Right ventricle myocardium inferior (tissue), 1 donor: ENCODE data around the gene FNDC3B. TPM values are rescaled to one million over a fixed set of nuclear protein-coding genes. Genes with fewer than 3 reads are reported as not detected.
"Not testable (repeated sequence)": the region's sequence is repeated elsewhere in the genome, so short reads cannot be mapped to it uniquely, and the experiment has no call there.

Source experiments
- ATAC-seq: fragments of 200-7000 bp; cut with Tn5 transposase; one replicate; pipeline ENCODE4 v1.9.1; 2020; ENCODE audit warnings: mild to moderate bottlenecking, moderate library complexity
- DNase-seq: peaks from one replicate; pipeline ENCODE4 v3.0.0; 2021; ENCODE audit errors: missing footprints
- intact Hi-C: fragments of 100-400 bp; cut with DNase I; formaldehyde crosslinking; loops from one replicate; pipeline ENCODE4 v1.11.0; 2022
- total RNA-seq: library from RNA; stranded (reverse); fragmentation: NEBNext Ultra II Directional; extraction: Animal tissue kit (Norgen Biotek cat#: 25700); gene quantifications from one replicate; pipeline ENCODE4 v1.2.1, GENCODE V29; 2021
- donor health status: DM: no; HTN: yes; CAD: no; lungs with severe emphysema.

FNDC3B gene
- total RNA-seq, 1 donor from 2014 or later = 57.8 TPM

DNA sequence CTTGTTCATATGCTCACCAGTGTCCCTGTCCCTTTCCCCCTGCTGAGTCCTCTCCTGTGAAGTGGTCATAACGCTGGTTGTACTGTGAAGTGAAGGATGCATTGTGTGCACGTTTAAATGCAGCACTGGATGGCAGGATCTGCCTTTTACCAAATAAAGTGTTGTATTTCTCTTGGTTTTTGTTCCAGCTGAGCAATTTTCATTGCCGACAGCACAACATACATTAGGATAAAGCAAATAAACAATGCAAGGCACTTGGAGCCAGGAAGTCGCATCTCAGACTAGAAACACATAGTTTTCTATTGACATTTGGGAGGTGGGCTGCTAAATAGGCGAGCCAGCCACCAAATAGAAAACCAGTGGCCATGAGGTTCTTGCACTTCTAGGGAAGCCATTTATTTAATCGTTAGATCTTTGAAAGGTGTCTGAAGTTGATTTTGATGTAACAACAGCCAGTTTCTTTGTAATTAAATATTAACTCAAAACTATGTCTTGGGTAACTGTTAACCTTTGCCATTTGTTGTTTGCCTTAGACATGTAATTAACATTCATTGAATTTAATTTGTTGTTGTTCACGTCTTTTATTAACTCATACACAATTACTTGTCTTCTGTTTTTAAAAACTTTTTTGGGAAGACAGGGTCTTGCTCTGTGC, 185.3 kb downstream of the FNDC3B start:
- intact Hi-C loops = no loop called here
- ATAC-seq (no peak), DNase-seq (no peak)

- intact Hi-C loops = no loop called here
- ATAC-seq (no peak), DNase-seq (no peak)
Measured at GRCh38 chr3:172225215-172225707, 185.9 kb downstream of the FNDC3B start.

GRCh38 chr3:172226831-172227230, 187.5 kb downstream of the FNDC3B start:
- intact Hi-C loops = no loop called here
- ATAC-seq = no peak
- DNase-seq = no peak

DNA sequence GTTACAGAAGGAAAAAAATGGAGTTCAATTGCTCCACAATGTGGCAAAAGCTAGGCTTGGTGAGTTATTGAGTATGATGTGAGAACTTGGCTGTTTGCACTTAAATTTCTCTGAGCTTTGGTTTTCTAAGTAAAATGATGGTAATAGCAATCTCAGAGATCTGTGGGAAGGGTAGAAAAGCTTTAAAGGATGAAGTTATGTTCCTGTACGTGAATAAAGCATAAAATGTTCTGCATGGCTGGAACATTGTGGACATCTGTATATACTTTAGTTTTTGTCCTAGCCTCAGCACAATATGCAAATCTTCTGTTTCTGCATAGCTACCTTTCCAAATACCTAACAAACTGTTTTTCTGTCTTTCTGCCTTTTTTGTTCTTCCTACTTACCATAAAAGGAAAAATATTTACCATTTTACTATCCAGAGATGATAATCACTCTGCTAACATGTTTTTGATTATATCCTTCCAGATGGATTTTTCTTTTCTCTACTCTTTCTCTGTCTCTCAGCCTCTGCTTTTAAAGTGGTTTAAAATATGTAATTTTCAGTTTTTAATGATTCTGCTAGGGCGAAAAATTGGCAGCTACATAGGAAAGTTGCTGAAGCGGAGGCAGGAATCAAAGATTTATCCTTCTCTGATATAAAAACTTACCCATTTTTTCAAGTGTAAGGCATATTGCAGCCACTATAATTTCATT, 188.1 kb downstream of the FNDC3B start:
- DNase-seq = no peak
- intact Hi-C loops = no loop called here
- no peak for ATAC-seq

- DNase-seq (no peak), ATAC-seq (no peak)
- intact Hi-C loops = no loop called here
Measured at GRCh38 chr3:172228036-172228415, 188.6 kb downstream of the FNDC3B start.

- no peak for ATAC-seq
- intact Hi-C loops = no loop called here
- DNase-seq = no peak
Measured at GRCh38 chr3:172229462-172229861, 190.1 kb downstream of the FNDC3B start.

DNA sequence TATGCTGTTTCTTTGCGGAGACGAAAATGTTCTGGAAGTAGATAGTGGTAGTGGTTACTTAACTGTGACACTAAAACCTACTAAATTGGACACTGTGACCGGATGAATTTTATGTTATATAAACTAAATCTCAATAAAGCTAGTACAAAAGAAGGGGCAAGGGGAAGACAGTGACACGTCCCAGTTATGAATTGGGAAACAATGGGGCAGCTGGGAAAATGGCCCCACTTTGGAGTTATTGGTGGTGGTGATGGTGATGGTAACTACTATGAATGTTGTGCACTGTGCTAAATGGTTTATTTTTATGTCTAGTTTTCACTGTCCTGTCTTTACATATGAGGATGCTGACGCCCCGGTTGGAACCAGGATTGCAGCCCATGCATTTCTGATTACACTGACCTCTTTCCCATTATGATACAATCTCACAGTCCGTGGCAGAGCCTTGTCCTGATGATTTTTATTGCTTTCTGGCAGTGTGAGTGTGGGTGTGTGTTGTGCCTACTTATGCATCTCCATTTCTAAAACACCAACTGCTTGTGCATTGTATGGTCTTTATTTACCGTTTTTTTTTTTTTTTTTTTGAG, 192.0 kb downstream of the FNDC3B start:
- ATAC-seq = no peak
- intact Hi-C loops = no loop called here
- DNase-seq = no peak

DNA sequence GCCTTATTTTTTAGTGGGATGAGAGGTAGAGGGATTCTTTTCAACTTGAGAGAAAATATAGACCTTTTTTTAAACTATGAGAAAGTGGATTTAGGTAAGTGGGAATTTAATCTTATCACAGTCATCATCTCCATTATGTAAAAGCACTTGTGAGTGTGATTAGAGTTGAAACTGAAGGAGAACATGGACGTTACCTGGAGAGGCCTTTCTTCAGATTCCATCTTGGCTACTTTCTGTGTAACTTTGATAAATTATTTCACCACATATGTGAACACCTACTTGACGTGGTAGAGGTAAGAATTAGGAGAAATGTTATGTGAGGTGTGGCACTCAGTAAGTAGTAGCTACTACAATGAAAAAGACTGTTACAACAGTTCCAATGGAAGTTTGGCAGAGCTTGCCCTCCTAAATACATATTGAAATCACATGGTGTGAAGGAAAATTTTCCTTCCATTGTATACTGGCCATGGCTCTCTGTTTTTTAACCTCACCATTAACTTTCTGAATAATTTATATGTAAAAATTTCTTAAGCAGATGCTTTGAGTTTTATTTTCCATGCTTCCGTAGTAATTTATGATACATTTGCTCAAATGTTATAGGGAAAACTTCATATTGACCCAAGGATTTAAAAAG, 193.3 kb downstream of the FNDC3B start:
- no peak for ATAC-seq
- no peak for DNase-seq
- intact Hi-C loops = no loop called here

DNA sequence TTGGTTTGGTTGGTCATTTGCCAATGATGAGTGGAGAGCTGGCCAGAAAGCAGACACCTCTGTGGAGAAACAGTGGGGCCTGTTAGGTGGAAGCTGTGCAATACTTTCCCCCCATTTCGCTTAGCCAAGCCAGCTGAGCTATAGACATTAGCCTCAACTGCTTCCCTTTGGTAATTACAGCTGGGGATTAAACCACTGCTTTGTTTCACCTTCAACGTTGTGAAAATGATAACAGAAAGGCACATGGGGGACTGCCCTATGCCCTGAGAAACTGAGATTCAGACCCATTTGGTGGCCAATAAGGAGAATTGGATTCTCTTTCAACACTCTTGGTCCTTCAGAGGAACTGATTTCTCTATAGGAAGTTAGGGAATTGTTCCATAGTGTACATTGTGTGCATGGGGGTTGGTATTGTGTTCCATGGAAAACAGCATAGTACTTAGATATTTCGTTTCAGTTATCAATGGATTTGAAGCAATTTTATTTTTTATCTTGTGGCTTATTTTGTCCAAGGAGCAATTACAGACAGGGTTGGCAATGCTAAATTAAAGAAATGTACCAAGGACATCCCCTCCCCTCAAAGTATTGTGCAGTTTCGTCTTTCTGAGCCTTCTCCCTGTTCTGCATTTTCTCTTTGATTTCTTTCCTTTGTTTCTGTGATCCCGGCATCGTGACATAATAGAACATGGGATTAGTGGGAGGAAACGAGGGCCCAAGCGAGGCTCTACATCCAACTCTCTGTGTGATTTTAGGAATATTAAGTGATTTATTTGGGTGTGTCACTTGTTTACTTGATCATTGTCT, 194.3 kb downstream of the FNDC3B start:
- intact Hi-C loops = no loop called here
- ATAC-seq (no peak), DNase-seq (no peak)

DNA sequence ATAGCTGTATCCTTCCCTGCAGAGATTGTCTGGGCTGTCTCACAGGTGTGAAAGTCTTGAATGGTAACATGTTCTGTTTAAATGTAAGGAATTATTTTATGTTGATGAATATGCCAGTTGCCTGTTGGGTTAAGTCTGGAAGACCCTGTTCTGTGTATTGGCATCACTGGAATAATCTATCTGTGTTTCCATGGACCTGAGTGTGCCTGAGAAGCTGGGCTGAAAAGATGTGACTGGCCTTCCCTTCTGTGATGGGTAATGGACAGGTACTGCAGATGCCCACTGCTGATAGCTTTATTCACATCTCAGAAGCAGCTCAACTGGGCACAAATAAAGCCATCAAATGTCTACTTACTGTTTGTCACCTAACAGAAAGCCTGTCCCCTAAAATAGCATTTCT, 196.3 kb downstream of the FNDC3B start:
- no peak for ATAC-seq
- intact Hi-C loops = no loop called here
- DNase-seq = no peak

GRCh38 chr3:172236771-172237742, 197.7 kb downstream of the FNDC3B start:
- intact Hi-C loops = no loop called here
- DNase-seq (no peak), ATAC-seq (peak; percentile 52)

DNA sequence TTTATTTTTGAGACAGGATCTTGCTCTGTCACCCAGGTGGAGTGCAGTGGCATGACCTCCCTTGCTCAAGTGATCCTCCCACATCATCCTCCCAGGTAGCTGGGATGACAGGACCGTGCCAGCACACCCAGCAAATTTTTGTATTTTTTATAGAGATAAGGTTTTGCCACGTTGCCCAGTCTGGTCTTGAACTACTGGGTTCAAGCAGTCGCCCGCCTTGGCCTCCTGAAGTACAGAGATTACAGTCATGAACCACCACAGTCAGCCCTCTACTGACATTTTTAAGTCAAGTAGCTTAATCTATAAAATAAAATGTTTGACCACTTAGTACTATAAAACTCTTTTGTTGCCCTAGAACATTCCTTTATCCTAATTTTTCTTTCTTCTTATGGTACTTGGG, 198.8 kb downstream of the FNDC3B start:
- intact Hi-C loops = no loop called here

DNA sequence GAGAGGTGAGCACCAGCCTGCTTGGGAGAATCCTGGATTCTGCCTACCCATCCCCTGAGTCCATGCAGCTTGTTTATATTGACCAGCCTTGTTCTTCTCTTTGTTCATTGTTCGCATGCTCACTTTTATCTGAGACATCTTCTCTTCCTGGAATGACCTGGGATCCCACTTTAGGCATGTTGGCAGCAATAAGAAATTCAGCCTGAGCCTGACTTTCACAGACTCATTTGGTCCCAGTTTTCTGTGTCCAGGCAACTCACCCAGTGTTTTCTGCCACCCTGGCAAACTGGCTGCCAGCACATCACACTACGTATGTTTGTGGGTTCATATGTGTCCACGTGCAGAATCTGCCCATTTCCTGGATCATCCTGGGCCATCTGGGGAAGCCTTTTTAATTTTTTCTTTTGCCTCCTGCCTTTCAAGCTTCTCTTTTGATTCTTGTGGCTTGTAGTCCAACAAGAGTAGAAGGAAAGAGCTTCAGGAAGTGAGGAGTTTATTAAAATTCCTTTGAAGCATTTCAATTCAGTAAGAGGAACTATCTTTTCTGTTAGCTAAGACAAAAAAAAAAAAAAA, 199.9 kb downstream of the FNDC3B start:
- no peak for ATAC-seq
- DNase-seq = no peak
- intact Hi-C loops = no loop called here

More for the DNA sequence above, 198.8 kb downstream of the FNDC3B start:
- no peak for ATAC-seq
- DNase-seq = no peak

DNA sequence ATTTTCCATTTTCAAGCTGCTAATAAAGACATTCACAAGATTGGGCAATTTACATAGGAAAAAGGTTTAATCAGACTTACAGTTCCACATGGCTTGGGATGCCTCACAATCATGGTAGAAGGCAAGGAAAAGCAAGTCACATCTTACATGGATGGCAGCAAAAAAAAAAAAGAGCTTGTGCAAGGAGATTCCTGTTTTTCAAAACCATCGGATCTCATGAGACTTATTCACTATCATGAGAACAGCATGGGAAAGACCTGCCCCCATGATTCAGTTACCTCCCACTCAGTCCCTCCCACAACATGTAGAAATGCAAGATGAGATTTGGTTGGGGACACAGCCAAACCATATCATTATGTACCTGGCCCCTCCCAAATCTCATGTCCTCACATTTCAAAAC, 202.0 kb downstream of the FNDC3B start:
- intact Hi-C loops = no loop called here
- no peak for DNase-seq
- ATAC-seq = no peak

GRCh38 chr3:172242471-172242870, 203.1 kb downstream of the FNDC3B start:
- DNase-seq, intact Hi-C loops, ATAC-seq: not testable (repeated sequence)

DNA sequence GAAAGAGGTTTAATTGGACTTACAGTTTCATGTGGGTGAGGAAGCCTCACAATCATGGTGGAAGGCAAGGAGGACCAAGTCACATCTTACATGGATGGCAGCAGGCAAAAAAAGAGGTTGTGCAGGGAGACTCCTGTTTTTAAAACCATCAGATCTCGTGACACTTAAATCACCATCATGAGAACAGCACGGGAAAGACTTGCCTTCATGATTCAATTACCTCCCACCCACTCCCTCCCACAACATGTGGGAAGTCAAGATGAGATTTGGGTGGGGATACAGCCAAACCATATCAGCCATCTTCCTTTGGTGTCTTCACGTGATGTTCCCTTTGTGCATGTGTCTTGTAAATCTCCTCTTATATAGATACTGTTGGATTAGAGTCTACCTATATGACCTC, 204.0 kb downstream of the FNDC3B start:
- intact Hi-C loops, DNase-seq, ATAC-seq: not testable (repeated sequence)

DNA sequence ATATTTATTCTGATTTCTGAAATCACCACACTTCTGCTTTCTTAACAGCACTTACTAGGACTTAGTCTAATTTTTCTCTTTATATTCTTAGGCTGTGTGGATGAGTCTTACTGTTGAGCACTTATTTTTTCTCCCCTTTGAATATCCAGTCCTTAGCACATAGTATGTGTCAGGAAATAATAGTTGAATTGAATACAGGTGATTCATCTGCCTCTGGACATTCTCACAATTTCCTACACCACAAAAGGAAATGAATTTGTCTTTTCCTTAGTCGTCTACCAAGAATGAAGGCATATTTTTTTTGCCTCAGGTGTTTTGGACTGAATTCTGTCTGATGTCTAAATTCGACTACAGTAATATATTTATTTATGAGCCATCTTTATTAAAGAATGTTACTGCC, 204.6 kb downstream of the FNDC3B start:
- no peak for DNase-seq
- no peak for ATAC-seq
- intact Hi-C loops = no loop called here
